ENCODE results near the gene MVB12A. TPM values are rescaled to one million over a fixed set of nuclear protein-coding genes. Genes with fewer than 3 reads are reported as not detected.

The MVB12A gene
- total RNA-seq, 4 donors from 2014 or later = 52.2 to 68.0 (median 64.1) TPM

DNA sequence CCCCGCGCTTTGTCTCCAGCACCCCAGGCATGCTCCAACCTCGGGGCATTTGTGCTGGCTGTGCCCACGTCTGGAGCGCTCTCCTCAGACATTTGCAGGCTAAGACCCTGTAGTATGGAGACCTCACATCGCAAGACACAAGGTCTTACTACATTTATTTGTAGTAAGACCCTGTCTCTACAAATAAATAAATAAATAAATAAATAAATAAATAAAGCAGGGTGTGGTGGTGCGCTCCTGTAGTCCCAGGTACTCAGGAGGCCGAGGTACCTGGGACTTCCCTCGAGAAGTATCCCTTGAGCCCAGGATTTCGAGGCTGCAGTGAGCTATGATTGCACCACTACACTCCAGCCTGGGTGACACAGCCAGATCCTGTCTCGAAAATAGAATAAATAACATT lies 36.3 kb downstream of the MVB12A start:
- H3K27me3 ChIP-seq = peaks cover 0 to 19% of the 10 kb centered on the region in 2 donors
- H3K9me3 ChIP-seq = no peaks in the 10 kb centered on the region
- no peak for DNase-seq
- no peaks in the 10 kb centered on the region for H3K36me3 ChIP-seq
- H3K4me1 ChIP-seq = no peaks in the 10 kb centered on the region
- H3K4me3 ChIP-seq = no peak overlapping the region
- no peak overlapping the region for H3K27ac ChIP-seq
- TF ChIP-seq, protein P1, sequence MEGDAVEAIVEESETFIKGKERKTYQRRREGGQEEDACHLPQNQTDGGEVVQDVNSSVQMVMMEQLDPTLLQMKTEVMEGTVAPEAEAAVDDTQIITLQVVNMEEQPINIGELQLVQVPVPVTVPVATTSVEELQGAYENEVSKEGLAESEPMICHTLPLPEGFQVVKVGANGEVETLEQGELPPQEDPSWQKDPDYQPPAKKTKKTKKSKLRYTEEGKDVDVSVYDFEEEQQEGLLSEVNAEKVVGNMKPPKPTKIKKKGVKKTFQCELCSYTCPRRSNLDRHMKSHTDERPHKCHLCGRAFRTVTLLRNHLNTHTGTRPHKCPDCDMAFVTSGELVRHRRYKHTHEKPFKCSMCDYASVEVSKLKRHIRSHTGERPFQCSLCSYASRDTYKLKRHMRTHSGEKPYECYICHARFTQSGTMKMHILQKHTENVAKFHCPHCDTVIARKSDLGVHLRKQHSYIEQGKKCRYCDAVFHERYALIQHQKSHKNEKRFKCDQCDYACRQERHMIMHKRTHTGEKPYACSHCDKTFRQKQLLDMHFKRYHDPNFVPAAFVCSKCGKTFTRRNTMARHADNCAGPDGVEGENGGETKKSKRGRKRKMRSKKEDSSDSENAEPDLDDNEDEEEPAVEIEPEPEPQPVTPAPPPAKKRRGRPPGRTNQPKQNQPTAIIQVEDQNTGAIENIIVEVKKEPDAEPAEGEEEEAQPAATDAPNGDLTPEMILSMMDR (IDR thresholded peaks at IDR 0.05) = no peak
- no peak for TF ChIP-seq POLR2A (IDR thresholded peaks at IDR 0.05)

DNA sequence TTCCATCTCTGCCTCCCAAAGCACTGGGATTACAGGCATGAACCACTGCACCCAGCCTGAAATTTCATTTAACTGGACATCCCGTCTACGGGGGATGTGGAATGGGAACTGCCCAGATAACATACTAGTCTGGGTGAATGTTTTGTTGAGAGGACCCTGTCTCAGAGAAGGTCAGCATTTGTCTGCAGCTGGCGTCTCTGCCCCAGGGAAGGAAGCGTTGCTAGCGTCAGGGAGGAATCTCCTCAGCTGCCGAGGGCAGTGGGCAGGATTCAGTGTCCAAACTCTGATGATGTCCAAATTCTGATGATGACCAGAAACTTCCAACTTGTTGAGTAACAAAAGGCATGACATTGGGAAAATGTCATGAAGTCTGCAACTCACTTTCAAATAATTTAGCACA lies 37.8 kb downstream of the MVB12A start:
- peaks cover 0 to 19% of the 10 kb centered on the region in 2 donors for H3K27me3 ChIP-seq
- no peaks in the 10 kb centered on the region for H3K36me3 ChIP-seq
- no peaks in the 10 kb centered on the region for H3K9me3 ChIP-seq

DNA sequence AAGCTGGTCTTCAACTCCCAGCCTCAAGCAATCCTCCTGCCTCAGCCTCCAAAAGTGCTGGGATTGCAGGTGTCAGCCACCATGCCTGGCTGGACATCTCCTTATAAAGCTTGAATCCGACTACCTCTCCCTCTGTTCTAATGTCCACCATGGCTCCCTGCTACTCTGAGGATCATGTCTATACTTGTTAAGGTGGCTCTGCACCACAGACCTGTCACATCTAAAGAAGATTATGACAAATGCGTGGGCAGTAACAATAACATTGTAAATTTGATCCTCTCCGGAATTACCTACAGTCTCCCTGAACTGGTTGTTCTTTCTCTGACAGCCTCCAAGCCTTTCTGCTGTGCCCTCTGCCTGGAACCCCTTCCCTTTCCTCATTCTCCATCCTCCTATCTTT lies 39.1 kb downstream of the MVB12A start:
- Histone ChIP-seq H3K4me3 (no peak overlapping the region), H3K36me3 (no peaks in the 10 kb centered on the region), H3K27me3 (peaks cover 0 to 19% of the 10 kb centered on the region in 2 donors), H3K4me1 (no peaks in the 10 kb centered on the region), H3K27ac (no peak overlapping the region), H3K9me3 (no peaks in the 10 kb centered on the region)
- no peak for DNase-seq
- no peak for TF ChIP-seq POLR2A (IDR thresholded peaks at IDR 0.05)
- TF ChIP-seq, protein P1 (IDR thresholded peaks at IDR 0.05) = no peak

More for the DNA sequence above, 37.8 kb downstream of the MVB12A start:
- Histone ChIP-seq H3K27ac (no peak overlapping the region), H3K4me3 (no peak overlapping the region), H3K4me1 (no peaks in the 10 kb centered on the region)
- no peak for DNase-seq
- TF ChIP-seq POLR2A (IDR thresholded peaks at IDR 0.05) = no peak
- TF ChIP-seq, protein P1 (IDR thresholded peaks at IDR 0.05) = no peak

DNA sequence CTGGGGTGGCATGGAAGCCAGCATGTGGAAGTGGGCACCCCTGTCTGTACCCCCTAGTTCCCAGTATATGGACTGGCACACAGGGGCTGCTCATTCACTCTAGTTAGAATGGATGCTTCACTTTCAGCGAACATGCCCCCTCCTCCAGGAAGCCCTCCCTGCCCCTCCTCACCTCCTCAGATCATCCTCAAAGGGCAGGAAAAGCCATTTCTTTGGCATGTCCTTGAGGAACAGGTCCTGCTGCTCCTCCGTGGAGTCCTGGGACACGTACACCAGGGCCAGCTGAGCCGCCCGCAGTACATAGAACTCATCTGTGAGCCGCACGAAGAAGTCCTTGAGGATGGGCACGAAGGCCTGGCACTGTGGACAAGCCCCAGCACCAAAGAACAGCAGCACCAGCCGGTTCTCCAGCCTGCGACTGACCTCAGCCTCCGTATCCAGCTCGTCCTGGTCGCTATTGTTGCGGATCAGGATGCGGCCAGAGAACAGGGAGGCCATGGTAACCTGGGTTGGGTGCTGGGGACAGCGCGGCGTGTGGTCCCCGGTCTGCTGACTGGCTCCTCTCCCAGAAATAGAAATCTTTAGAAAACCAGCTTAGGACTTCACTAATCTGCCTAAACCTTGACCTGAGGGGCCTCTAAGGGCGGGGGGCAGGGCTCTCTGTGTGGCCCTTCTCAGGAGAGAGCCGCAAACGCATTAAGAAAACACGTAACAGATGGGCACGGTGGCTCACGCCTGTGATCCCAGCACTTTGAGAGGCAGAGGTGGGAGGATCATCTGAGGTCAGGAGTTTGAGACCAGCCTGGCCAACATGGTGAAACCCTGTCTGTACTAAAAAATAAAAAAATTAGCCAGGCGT lies 40.8 kb downstream of the MVB12A start, which contains the start of gene NXNL1:
TSS of gene NXNL1 (minus strand) at position 555 of the 859 bp plus-strand sequence. CDS start at position 498, 57 bp downstream.
- Histone ChIP-seq H3K36me3 (no peaks in the 10 kb centered on the region), H3K27ac (no peak within 1 kb of the TSS), H3K9me3 (no peaks in the 10 kb centered on the region), H3K4me3 (no peak within 1 kb of the TSS), H3K27me3 (peaks cover 0 to 5% of the 10 kb centered on the region in 2 donors), H3K4me1 (no peaks in the 10 kb centered on the region)
- no peak for DNase-seq
- no peak for TF ChIP-seq POLR2A (IDR thresholded peaks at IDR 0.05)
- TF ChIP-seq, protein P1 (IDR thresholded peaks at IDR 0.05) = no peak

DNA sequence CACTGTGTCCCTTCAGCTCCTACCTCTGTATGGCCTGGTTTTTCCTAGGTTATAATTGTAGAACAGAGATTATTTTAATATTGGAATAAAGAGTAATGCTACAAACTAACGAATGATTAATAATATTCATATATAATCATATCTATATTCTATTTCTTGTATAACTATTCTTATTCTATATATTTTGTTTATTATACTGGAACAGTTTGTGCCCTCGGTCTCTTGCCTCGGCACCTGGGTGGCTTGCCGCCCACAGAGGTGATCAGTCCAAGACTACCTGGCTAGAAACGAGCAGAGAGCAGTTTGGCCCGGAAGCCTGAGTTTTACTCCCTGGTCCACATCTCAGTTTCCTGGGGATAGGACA lies 46.6 kb downstream of the MVB12A start:
- H3K4me3 ChIP-seq = no peak overlapping the region
- no peak for DNase-seq
- no peaks in the 10 kb centered on the region for H3K36me3 ChIP-seq
- no peak for TF ChIP-seq POLR2A (IDR thresholded peaks at IDR 0.05)
- TF ChIP-seq, protein P1 (IDR thresholded peaks at IDR 0.05) = no peak
- H3K27ac ChIP-seq = no peak overlapping the region
- H3K27me3 ChIP-seq = no peaks in the 10 kb centered on the region
- peaks cover 0 to 19% (median 8%) of the 10 kb centered on the region in 4 donors for H3K4me1 ChIP-seq
- no peaks in the 10 kb centered on the region for H3K9me3 ChIP-seq
